ENCODE data around the gene NCAPG2.

The NCAPG2 gene

GRCh38 chr7:158734861-158735260 is 30.3 kb upstream of the NCAPG2 start:
- no peak for DNase-seq (ENCODE audit: low read depth in 2 of 2)

- no peak for DNase-seq (ENCODE audit: low read depth in 2 of 2)
These were observed 29.3 kb upstream of the NCAPG2 start for GRCh38 chr7:158733775-158734494.

GRCh38 chr7:158733220-158733519 is 28.6 kb upstream of the NCAPG2 start:
- no peak for DNase-seq (ENCODE audit: low read depth in 2 of 2)

GRCh38 chr7:158732494-158733219 is 28.1 kb upstream of the NCAPG2 start:
- DNase-seq (ENCODE audit: low read depth in 2 of 2): no peak

- no peak for DNase-seq (ENCODE audit: low read depth in 2 of 2)
These were observed 27.2 kb upstream of the NCAPG2 start for GRCh38 chr7:158731761-158732160.

GRCh38 chr7:158730383-158731346 is 26.1 kb upstream of the NCAPG2 start:
- no peak for DNase-seq (ENCODE audit: low read depth in 2 of 2)

GRCh38 chr7:158729646-158730382 is 25.2 kb upstream of the NCAPG2 start:
- no peak for DNase-seq (ENCODE audit: low read depth in 2 of 2)

GRCh38 chr7:158728911-158729645 is 24.5 kb upstream of the NCAPG2 start:
- no peak for DNase-seq (ENCODE audit: low read depth in 2 of 2)

GRCh38 chr7:158727690-158728089 is 23.1 kb upstream of the NCAPG2 start:
- DNase-seq (ENCODE audit: low read depth in 2 of 2): no peak

- DNase-seq (ENCODE audit: low read depth in 2 of 2): no peak
These were observed 21.7 kb upstream of the NCAPG2 start for GRCh38 chr7:158726277-158726807.

GRCh38 chr7:158725506-158725800 is 20.8 kb upstream of the NCAPG2 start:
- no peak for DNase-seq (ENCODE audit: low read depth in 2 of 2)

- no peak for DNase-seq (ENCODE audit: low read depth in 2 of 2)
These were observed 20.3 kb upstream of the NCAPG2 start for GRCh38 chr7:158724658-158725505.

- no peak for DNase-seq (ENCODE audit: low read depth in 2 of 2)
These were observed 19.2 kb upstream of the NCAPG2 start for GRCh38 chr7:158723714-158724385.

- no peak for DNase-seq (ENCODE audit: low read depth in 2 of 2)
These were observed 18.7 kb upstream of the NCAPG2 start for GRCh38 chr7:158723266-158723665.

- no peak for DNase-seq (ENCODE audit: low read depth in 2 of 2)
These were observed 18.1 kb upstream of the NCAPG2 start for GRCh38 chr7:158722574-158723237.

GRCh38 chr7:158720112-158720511 is 15.5 kb upstream of the NCAPG2 start:
- no peak for DNase-seq (ENCODE audit: low read depth in 2 of 2)

- DNase-seq (ENCODE audit: low read depth in 2 of 2): no peak
These were observed 12.2 kb upstream of the NCAPG2 start for GRCh38 chr7:158716802-158717201.

GRCh38 chr7:158710651-158711102 is 6.1 kb upstream of the NCAPG2 start:
- no peak for DNase-seq (ENCODE audit: low read depth in 2 of 2)

GRCh38 chr7:158707610-158708009 is 3.0 kb upstream of the NCAPG2 start:
- DNase-seq (ENCODE audit: low read depth in 2 of 2): no peak

All from stimulated activated CD4-positive, alpha-beta T cell treated with anti-CD3 and anti-CD28 coated beads, Interleukin-1b, Interleukin-23, amount 100 ng/mL, for 1 hour (primary cell).